Tibial artery (tissue), 4 donors: ENCODE results near the gene HYAL1.

ENCODE experiments used
- DNase-seq, 2 donors: peaks; one replicate each; pipeline ENCODE4 v3.0.0-alpha.2; 2019
- H3K27ac ChIP-seq, 2 donors: fragments of 200-600 bp; sonication (generic) in 1 of 2; 1 replicate in 1 of 2; 2 replicates in 1 of 2; pipeline ENCODE4 v1.5.1; 2018 to 2019; ENCODE audit warnings: mild to moderate bottlenecking in 1 of 2
- H3K27me3 ChIP-seq, 2 donors: fragments of 200-600 bp; sonication (generic) in 1 of 2; one replicate each; pipeline versions ENCODE4 v1.5.1 to v1.6.0; 2016 to 2019
- H3K36me3 ChIP-seq, 3 donors: fragments of 200-600 bp; sonication (generic) in 2 of 3; one replicate each; pipeline ENCODE4 v1.5.1; 2016 to 2019; ENCODE audit warnings: mild to moderate bottlenecking in 2 of 3
- H3K4me1 ChIP-seq, 4 donors: fragments of 200-600 bp; sonication (generic) in 2 of 4; 1 replicate in 3 of 4; 2 replicates in 1 of 4; pipeline ENCODE4 v1.5.1; 2016 to 2019
- H3K4me3 ChIP-seq, 2 donors: fragments of 200-600 bp; sonication (generic) in 1 of 2; 1 replicate in 1 of 2; 2 replicates in 1 of 2; pipeline ENCODE4 v1.5.1; 2018 to 2019; ENCODE audit warnings: mild to moderate bottlenecking in 2 of 2
- H3K9me3 ChIP-seq, 3 donors: fragments of 200-600 bp; sonication (generic) in 1 of 3; one replicate each; pipeline ENCODE4 v1.5.1; 2016 to 2019
- intact Hi-C: fragments of 100-400 bp; cut with DNase I; formaldehyde crosslinking; loops from one replicate; pipeline ENCODE4 v1.15.0; 2023; ENCODE audit warnings: low total_unique reads
- TF ChIP-seq, protein P1 (sequence below), 2 experiments: fragments of 200-600 bp in 1 of 2; fragments of 450-650 bp in 1 of 2; IDR thresholded peaks; one replicate each; pipeline ENCODE4 v1.5.1; 2017 to 2019; ENCODE audit warnings: antibody characterized with exemption in 2 of 2, mild to moderate bottlenecking in 1 of 2, moderate library complexity in 1 of 2

HYAL1 gene

DNA sequence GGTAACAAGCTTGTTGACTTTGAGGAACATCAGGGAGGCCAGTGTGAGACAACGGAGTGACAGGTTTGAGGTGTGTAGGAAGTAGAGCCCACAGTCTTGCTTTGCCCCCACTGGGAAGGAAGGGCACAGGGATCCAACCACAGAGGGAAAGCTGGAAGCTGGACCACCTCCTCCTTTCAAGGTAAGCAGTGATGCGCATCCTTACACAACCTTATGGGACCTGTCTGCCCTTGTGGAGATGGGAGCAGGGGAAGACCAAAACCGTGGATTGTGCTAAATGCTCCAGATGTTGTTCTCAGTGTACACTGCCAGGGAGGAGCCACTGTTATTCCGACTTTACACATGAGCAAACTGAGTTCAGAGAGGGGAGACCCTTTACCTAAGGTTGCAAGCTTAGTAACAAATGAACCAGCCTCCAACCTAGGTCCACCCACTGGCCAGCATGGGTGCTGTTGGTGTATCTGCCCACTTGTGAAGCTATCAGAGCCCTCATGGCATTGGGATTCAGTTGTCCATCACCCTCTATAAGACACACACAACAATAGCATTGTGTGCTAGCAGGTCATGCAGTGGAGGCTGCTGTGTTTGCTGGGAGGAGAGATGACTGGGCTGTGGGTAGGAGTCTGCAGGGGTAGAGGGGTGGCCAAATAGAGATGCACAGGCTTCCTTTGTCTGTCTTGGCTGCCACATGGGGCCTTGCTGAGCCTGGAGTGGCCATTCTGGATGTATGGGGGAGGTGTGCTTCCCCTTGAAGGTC lies 25.1 kb downstream of the HYAL1 start:
- TF ChIP-seq, protein P1, sequence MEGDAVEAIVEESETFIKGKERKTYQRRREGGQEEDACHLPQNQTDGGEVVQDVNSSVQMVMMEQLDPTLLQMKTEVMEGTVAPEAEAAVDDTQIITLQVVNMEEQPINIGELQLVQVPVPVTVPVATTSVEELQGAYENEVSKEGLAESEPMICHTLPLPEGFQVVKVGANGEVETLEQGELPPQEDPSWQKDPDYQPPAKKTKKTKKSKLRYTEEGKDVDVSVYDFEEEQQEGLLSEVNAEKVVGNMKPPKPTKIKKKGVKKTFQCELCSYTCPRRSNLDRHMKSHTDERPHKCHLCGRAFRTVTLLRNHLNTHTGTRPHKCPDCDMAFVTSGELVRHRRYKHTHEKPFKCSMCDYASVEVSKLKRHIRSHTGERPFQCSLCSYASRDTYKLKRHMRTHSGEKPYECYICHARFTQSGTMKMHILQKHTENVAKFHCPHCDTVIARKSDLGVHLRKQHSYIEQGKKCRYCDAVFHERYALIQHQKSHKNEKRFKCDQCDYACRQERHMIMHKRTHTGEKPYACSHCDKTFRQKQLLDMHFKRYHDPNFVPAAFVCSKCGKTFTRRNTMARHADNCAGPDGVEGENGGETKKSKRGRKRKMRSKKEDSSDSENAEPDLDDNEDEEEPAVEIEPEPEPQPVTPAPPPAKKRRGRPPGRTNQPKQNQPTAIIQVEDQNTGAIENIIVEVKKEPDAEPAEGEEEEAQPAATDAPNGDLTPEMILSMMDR (IDR thresholded peaks at IDR 0.05), result no peak
- H3K27me3 ChIP-seq, result no peaks in the 10 kb centered on the region
- peaks cover 0 to 26% (median 16%) of the 10 kb centered on the region in 4 donors for H3K4me1 ChIP-seq
- intact Hi-C loops, result loop anchor here (5.0 to 10.0 kb wide), 2 partner anchors 36 to 154 kb away; no protein-coding TSS in a partner anchor
- no peaks in the 10 kb centered on the region for H3K9me3 ChIP-seq
- DNase-seq, result no peak
- H3K27ac ChIP-seq, result peak overlapping the region; percentile 9 to 60
- H3K4me3 ChIP-seq, result no peak overlapping the region
- H3K36me3 ChIP-seq, result peaks cover 0 to 17% (median 0%) of the 10 kb centered on the region in 3 donors

DNA sequence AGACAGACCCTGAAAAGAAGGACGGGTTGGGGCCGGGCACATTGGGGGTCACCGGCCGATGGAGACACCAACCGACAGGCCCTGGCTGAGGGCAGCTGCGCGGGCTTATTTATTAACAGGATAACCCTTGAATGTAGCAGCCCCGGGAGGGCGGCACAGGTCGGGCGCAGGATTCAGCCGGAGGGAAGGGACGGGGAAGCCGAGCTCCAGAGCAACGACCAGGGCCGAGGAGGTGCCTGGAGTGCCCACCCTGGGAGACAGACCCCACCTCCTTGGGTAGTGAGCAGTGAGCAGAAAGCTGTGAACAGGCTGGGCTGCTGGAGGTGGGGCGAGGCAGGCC lies 26.6 kb downstream of the HYAL1 start:
- no peaks in the 10 kb centered on the region for H3K27me3 ChIP-seq
- DNase-seq, result no peak
- peaks cover 0 to 17% (median 0%) of the 10 kb centered on the region in 3 donors for H3K36me3 ChIP-seq
- TF ChIP-seq, protein P1 (IDR thresholded peaks at IDR 0.05), result no peak
- intact Hi-C loops, result loop anchor here (5.0 to 10.0 kb wide), 2 partner anchors 34 to 152 kb away; no protein-coding TSS in a partner anchor
- no peak overlapping the region for H3K27ac ChIP-seq
- H3K9me3 ChIP-seq, result no peaks in the 10 kb centered on the region
- peaks cover 0 to 35% (median 21%) of the 10 kb centered on the region in 4 donors for H3K4me1 ChIP-seq
- H3K4me3 ChIP-seq, result no peak overlapping the region

DNA sequence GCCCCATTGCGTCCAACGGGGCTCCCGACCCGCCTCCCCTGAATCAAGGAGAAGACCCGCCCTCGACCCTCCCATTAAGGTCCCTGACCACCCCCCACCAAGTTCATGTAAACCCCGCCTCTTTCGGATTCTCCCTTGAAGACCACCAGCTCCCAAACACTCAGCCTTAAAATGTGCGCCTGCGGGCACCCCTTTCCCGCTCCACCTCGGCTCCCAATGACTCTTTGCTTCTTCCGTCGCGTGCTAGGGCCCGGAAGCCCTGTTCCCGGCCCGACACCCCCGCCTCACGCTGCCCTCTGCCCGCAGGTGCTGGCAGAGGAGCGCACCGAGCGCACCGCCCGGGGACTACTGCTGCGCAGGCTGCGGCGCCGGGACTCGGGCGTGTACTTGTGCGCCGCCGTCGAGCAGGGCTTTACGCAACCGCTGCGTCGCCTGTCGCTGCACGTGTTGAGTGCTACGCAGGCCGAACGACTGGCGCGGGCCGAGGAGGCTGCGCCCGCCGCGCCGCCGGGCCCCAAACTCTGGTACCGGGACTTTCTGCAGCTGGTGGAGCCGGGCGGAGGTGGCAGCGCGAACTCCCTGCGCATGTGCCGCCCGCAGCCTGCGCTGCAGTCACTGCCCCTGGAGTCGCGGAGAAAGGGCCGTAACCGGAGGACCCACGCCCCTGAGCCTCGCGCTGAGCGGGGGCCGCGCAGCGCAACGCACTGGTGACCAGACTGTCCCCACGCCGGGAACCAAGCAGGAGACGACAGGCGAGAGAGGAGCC lies 27.2 kb downstream of the HYAL1 start:
- Histone ChIP-seq H3K4me1 (peaks cover 0 to 35% (median 21%) of the 10 kb centered on the region in 4 donors), H3K4me3 (no peak overlapping the region), H3K27ac (no peak overlapping the region), H3K9me3 (no peaks in the 10 kb centered on the region), H3K27me3 (no peaks in the 10 kb centered on the region), H3K36me3 (peaks cover 0 to 17% (median 0%) of the 10 kb centered on the region in 3 donors)
- TF ChIP-seq, protein P1 (IDR thresholded peaks at IDR 0.05), result no peak
- no peak for DNase-seq
- intact Hi-C loops, result loop anchor here (5.0 to 10.0 kb wide), 2 partner anchors 34 to 151 kb away; no protein-coding TSS in a partner anchor

DNA sequence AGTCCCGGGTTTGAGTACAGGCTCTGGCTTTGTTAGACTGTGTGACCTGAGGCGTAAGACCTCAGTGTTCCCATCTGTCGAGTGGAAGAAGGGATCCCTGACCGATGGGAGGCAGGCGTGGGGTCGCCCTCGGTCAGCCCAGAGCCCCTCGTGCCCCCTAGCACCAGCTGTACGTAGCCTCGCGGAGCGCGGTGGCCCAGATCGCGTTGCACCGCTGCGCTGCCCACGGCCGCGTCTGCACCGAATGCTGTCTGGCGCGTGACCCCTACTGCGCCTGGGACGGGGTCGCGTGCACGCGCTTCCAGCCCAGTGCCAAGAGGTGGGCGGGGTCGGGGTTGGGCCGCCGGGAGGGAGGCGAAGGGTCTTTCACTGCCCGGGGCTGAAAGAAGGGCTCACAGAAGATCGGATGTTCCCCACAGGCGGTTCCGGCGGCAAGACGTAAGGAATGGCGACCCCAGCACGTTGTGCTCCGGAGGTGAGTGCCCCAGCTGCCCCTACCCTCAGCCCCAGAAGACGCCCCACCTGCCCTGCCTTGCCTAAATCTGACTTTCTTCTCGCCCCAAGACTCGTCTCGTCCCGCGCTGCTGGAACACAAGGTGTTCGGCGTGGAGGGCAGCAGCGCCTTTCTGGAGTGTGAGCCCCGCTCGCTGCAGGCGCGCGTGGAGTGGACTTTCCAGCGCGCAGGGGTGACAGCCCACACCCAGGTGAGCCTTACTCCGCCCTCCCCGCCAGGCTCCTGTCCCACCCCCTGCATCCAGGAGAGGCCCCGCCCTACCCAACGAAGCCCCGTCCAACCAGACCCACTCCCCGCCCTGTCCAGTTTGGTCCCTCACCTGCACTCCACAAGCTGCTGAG lies 28.0 kb downstream of the HYAL1 start:
- Histone ChIP-seq H3K4me1 (peaks cover 0 to 43% (median 23%) of the 10 kb centered on the region in 4 donors), H3K27me3 (no peaks in the 10 kb centered on the region), H3K27ac (no peak overlapping the region), H3K4me3 (no peak overlapping the region), H3K36me3 (peaks cover 0 to 17% (median 0%) of the 10 kb centered on the region in 3 donors), H3K9me3 (no peaks in the 10 kb centered on the region)
- TF ChIP-seq, protein P1 (IDR thresholded peaks at IDR 0.05), result no peak
- intact Hi-C loops, result loop anchor here (5.0 to 10.0 kb wide), 2 partner anchors 33 to 151 kb away; no protein-coding TSS in a partner anchor
- DNase-seq, result no peak
